ENCODE results near the gene LILRA6.
"Not testable (repeated sequence)": the region's sequence is repeated elsewhere in the genome, so short reads cannot be mapped to it uniquely, and the experiment has no call there.

Gene LILRA6

GRCh38 chr19:54231077-54231931, 11.3 kb downstream of the LILRA6 start:
- peak; percentile 95 for TF ChIP-seq CTCF (IDR thresholded peaks at IDR 0.05)
- Histone ChIP-seq H3K79me2 (no peaks in the 10 kb centered on the region), H3K27me3 (ENCODE audit: control insufficient read depth, insufficient read depth, low read length) (no peaks in the 10 kb centered on the region), H3K4me3 (ENCODE audit: low read depth, low read length) (no peak overlapping the region), H3K4me2 (ENCODE audit: low read length) (peak overlapping the region; percentile 4), H3K36me3 (ENCODE audit: control insufficient read depth, insufficient read depth, low read length) (no peaks in the 10 kb centered on the region), H3K27ac (no peak overlapping the region), H2AFZ (peak overlapping the region; percentile 30), H3K9me3 (ENCODE audit: control insufficient read depth, low read length) (no peaks in the 10 kb centered on the region), H3K4me1 (peaks cover 4% of the 10 kb centered on the region), H3K9ac (no peak overlapping the region)

GRCh38 chr19:54230031-54230430, 12.6 kb downstream of the LILRA6 start:
- Histone ChIP-seq H3K4me2 (ENCODE audit: low read length) (no peak overlapping the region), H3K4me3 (ENCODE audit: low read depth, low read length) (no peak overlapping the region), H2AFZ (no peak overlapping the region), H3K27me3 (ENCODE audit: control insufficient read depth, insufficient read depth, low read length) (no peaks in the 10 kb centered on the region), H3K79me2 (no peaks in the 10 kb centered on the region), H3K9me3 (ENCODE audit: control insufficient read depth, low read length) (no peaks in the 10 kb centered on the region), H3K27ac (no peak overlapping the region), H3K9ac (no peak overlapping the region), H3K4me1 (peaks cover 4% of the 10 kb centered on the region), H3K36me3 (ENCODE audit: control insufficient read depth, insufficient read depth, low read length) (no peaks in the 10 kb centered on the region)
- TF ChIP-seq CTCF (IDR thresholded peaks at IDR 0.05), result no peak

- Histone ChIP-seq H3K4me1 (peaks cover 4% of the 10 kb centered on the region), H3K79me2 (no peaks in the 10 kb centered on the region), H3K36me3 (ENCODE audit: control insufficient read depth, insufficient read depth, low read length) (no peaks in the 10 kb centered on the region), H3K27me3 (ENCODE audit: control insufficient read depth, insufficient read depth, low read length) (no peaks in the 10 kb centered on the region), H3K4me2 (ENCODE audit: low read length) (no peak overlapping the region), H3K27ac (no peak overlapping the region), H2AFZ (no peak overlapping the region), H3K9me3 (ENCODE audit: control insufficient read depth, low read length) (no peaks in the 10 kb centered on the region), H3K9ac (no peak overlapping the region), H3K4me3 (ENCODE audit: low read depth, low read length) (no peak overlapping the region)
- no peak for TF ChIP-seq CTCF (IDR thresholded peaks at IDR 0.05)
These were observed 13.4 kb downstream of the LILRA6 start for GRCh38 chr19:54229146-54229545.

- not testable (repeated sequence) for H3K79me2 ChIP-seq; H3K27ac ChIP-seq; H3K4me1 ChIP-seq; H3K9ac ChIP-seq; H3K4me2 ChIP-seq (ENCODE audit: low read length); H3K27me3 ChIP-seq (ENCODE audit: control insufficient read depth, insufficient read depth, low read length); H3K4me3 ChIP-seq (ENCODE audit: low read depth, low read length); H3K9me3 ChIP-seq (ENCODE audit: control insufficient read depth, low read length); H2AFZ ChIP-seq; H3K36me3 ChIP-seq (ENCODE audit: control insufficient read depth, insufficient read depth, low read length)
These were observed 18.0 kb downstream of the LILRA6 start for GRCh38 chr19:54224619-54225018.

- H3K4me1 ChIP-seq; H3K27me3 ChIP-seq (ENCODE audit: control insufficient read depth, insufficient read depth, low read length); H2AFZ ChIP-seq; H3K4me3 ChIP-seq (ENCODE audit: low read depth, low read length); H3K27ac ChIP-seq; H3K36me3 ChIP-seq (ENCODE audit: control insufficient read depth, insufficient read depth, low read length); H3K4me2 ChIP-seq (ENCODE audit: low read length); H3K9me3 ChIP-seq (ENCODE audit: control insufficient read depth, low read length); H3K9ac ChIP-seq; H3K79me2 ChIP-seq: not testable (repeated sequence)
These were observed 18.7 kb downstream of the LILRA6 start for GRCh38 chr19:54223937-54224281.

GRCh38 chr19:54223277-54223936, 19.2 kb downstream of the LILRA6 start:
- not testable (repeated sequence) for H3K4me2 ChIP-seq (ENCODE audit: low read length)

GRCh38 chr19:54222474-54223276, 19.9 kb downstream of the LILRA6 start, which contains the start of gene LILRB3:
Gene LILRB3, minus strand, starts transcription at chr19:54223007. Its CDS starts 31 bp downstream, at chr19:54222976.
- H3K36me3 ChIP-seq (ENCODE audit: control insufficient read depth, insufficient read depth, low read length); H3K9ac ChIP-seq; H3K4me1 ChIP-seq; H3K4me3 ChIP-seq (ENCODE audit: low read depth, low read length); H3K9me3 ChIP-seq (ENCODE audit: control insufficient read depth, low read length); H3K27me3 ChIP-seq (ENCODE audit: control insufficient read depth, insufficient read depth, low read length); H3K27ac ChIP-seq; H3K4me2 ChIP-seq (ENCODE audit: low read length); H2AFZ ChIP-seq; H3K79me2 ChIP-seq: not testable (repeated sequence)

More at GRCh38 chr19:54223277-54223936, 19.2 kb downstream of the LILRA6 start:
- not testable (repeated sequence) for H3K9ac ChIP-seq; H3K4me1 ChIP-seq; H3K4me3 ChIP-seq (ENCODE audit: low read depth, low read length); H3K27ac ChIP-seq; H3K79me2 ChIP-seq; H3K27me3 ChIP-seq (ENCODE audit: control insufficient read depth, insufficient read depth, low read length); H3K9me3 ChIP-seq (ENCODE audit: control insufficient read depth, low read length); H3K36me3 ChIP-seq (ENCODE audit: control insufficient read depth, insufficient read depth, low read length); H2AFZ ChIP-seq

GRCh38 chr19:54221947-54222346, 20.6 kb downstream of the LILRA6 start:
- H3K4me3 ChIP-seq (ENCODE audit: low read depth, low read length); H3K4me2 ChIP-seq (ENCODE audit: low read length); H3K36me3 ChIP-seq (ENCODE audit: control insufficient read depth, insufficient read depth, low read length); H3K27me3 ChIP-seq (ENCODE audit: control insufficient read depth, insufficient read depth, low read length); H3K9ac ChIP-seq; H3K79me2 ChIP-seq; H3K9me3 ChIP-seq (ENCODE audit: control insufficient read depth, low read length); H2AFZ ChIP-seq; H3K4me1 ChIP-seq; H3K27ac ChIP-seq: not testable (repeated sequence)

Data from parathyroid adenoma (tissue), 2 donors.